ENCODE results near the gene RYK.

GRCh38 chr3:134251731-134252391 is 1.2 kb upstream of the RYK start:
- TF ChIP-seq CTCF (IDR thresholded peaks at IDR 0.05) (no peak), POLR2A (IDR thresholded peaks at IDR 0.05) (no peak)

Measured in esophagus squamous epithelium (tissue), 4 donors.